ENCODE measurements around the gene GALNT9.

Gene GALNT9

DNA sequence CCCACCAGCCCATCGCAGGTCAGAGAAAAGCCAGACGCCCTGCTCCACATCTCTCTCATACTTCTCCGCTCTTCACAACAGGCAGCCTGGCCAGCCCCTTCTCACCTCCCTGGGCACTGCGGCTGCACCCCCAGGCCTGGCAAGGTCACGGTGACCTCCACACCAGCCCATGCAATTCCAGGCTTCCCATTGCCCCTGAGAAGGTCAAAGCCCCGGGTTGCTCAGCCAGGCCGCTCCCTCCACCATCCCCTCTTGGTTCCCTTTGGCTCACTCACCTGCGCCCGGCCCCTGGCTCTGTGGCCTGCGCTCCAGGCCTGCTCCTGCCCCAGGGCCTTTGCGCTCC is 55.4 kb downstream of the GALNT9 start:
- TF ChIP-seq ESRRG (CRISPR knock-in tag; IDR thresholded peaks at IDR 0.05) (no peak), TCF4 (CRISPR knock-in tag; IDR thresholded peaks at IDR 0.05; ENCODE audit: borderline replicate concordance) (no peak), ZFP30 (CRISPR knock-in tag; IDR thresholded peaks at IDR 0.05) (no peak), BACH2 (CRISPR knock-in tag; IDR thresholded peaks at IDR 0.05; ENCODE audit: borderline replicate concordance) (no peak)
- TF ChIP-seq, protein P1, sequence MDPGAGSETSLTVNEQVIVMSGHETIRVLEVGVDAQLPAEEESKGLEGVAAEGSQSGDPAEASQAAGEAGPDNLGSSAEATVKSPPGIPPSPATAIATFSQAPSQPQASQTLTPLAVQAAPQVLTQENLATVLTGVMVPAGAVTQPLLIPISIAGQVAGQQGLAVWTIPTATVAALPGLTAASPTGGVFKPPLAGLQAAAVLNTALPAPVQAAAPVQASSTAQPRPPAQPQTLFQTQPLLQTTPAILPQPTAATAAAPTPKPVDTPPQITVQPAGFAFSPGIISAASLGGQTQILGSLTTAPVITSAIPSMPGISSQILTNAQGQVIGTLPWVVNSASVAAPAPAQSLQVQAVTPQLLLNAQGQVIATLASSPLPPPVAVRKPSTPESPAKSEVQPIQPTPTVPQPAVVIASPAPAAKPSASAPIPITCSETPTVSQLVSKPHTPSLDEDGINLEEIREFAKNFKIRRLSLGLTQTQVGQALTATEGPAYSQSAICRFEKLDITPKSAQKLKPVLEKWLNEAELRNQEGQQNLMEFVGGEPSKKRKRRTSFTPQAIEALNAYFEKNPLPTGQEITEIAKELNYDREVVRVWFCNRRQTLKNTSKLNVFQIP (CRISPR knock-in tag; IDR thresholded peaks at IDR 0.05; ENCODE audit: borderline replicate concordance, low read depth): no peak
- TF ChIP-seq, protein P2, sequence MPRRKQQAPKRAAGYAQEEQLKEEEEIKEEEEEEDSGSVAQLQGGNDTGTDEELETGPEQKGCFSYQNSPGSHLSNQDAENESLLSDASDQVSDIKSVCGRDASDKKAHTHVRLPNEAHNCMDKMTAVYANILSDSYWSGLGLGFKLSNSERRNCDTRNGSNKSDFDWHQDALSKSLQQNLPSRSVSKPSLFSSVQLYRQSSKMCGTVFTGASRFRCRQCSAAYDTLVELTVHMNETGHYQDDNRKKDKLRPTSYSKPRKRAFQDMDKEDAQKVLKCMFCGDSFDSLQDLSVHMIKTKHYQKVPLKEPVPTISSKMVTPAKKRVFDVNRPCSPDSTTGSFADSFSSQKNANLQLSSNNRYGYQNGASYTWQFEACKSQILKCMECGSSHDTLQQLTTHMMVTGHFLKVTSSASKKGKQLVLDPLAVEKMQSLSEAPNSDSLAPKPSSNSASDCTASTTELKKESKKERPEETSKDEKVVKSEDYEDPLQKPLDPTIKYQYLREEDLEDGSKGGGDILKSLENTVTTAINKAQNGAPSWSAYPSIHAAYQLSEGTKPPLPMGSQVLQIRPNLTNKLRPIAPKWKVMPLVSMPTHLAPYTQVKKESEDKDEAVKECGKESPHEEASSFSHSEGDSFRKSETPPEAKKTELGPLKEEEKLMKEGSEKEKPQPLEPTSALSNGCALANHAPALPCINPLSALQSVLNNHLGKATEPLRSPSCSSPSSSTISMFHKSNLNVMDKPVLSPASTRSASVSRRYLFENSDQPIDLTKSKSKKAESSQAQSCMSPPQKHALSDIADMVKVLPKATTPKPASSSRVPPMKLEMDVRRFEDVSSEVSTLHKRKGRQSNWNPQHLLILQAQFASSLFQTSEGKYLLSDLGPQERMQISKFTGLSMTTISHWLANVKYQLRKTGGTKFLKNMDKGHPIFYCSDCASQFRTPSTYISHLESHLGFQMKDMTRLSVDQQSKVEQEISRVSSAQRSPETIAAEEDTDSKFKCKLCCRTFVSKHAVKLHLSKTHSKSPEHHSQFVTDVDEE (CRISPR knock-in tag; IDR thresholded peaks at IDR 0.05): no peak
- TF ChIP-seq, protein P3, sequence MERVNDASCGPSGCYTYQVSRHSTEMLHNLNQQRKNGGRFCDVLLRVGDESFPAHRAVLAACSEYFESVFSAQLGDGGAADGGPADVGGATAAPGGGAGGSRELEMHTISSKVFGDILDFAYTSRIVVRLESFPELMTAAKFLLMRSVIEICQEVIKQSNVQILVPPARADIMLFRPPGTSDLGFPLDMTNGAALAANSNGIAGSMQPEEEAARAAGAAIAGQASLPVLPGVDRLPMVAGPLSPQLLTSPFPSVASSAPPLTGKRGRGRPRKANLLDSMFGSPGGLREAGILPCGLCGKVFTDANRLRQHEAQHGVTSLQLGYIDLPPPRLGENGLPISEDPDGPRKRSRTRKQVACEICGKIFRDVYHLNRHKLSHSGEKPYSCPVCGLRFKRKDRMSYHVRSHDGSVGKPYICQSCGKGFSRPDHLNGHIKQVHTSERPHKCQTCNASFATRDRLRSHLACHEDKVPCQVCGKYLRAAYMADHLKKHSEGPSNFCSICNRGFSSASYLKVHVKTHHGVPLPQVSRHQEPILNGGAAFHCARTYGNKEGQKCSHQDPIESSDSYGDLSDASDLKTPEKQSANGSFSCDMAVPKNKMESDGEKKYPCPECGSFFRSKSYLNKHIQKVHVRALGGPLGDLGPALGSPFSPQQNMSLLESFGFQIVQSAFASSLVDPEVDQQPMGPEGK (CRISPR knock-in tag; IDR thresholded peaks at IDR 0.05; ENCODE audit: borderline replicate concordance): no peak

DNA sequence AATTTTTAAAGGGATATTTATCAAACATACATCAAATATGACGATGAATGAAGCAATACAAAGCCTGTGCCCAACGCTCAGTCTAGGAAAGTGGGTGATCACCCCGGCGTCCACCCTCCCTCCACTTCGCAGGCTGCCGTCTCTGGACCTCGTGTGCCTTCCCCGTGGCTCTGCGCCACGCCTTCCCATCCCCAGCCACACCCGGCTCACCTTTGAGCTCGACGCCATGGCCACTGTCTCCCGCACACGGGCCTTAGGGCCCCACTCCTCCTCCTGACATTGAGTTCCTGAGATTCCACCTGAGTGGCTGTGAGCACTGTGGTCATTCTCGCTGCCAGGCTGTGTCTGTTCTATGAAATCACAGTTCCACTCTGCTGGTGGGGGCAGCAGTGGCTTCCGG is 56.7 kb downstream of the GALNT9 start:
- TF ChIP-seq, protein P4, sequence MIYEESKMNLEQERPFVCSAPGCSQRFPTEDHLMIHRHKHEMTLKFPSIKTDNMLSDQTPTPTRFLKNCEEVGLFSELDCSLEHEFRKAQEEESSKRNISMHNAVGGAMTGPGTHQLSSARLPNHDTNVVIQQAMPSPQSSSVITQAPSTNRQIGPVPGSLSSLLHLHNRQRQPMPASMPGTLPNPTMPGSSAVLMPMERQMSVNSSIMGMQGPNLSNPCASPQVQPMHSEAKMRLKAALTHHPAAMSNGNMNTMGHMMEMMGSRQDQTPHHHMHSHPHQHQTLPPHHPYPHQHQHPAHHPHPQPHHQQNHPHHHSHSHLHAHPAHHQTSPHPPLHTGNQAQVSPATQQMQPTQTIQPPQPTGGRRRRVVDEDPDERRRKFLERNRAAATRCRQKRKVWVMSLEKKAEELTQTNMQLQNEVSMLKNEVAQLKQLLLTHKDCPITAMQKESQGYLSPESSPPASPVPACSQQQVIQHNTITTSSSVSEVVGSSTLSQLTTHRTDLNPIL (CRISPR knock-in tag; IDR thresholded peaks at IDR 0.05; ENCODE audit: low read depth): no peak
- TF ChIP-seq, protein P1 (CRISPR knock-in tag; IDR thresholded peaks at IDR 0.05; ENCODE audit: borderline replicate concordance, low read depth): no peak
- no peak for TF ChIP-seq CSDC2 (CRISPR knock-in tag; IDR thresholded peaks at IDR 0.05)
- TF ChIP-seq ESRRG (CRISPR knock-in tag; IDR thresholded peaks at IDR 0.05): no peak
- no peak for TF ChIP-seq ZNF565 (CRISPR knock-in tag; conservative IDR thresholded peaks at IDR 0.05; ENCODE audit: low read depth)
- no peak for TF ChIP-seq ZNF8 (CRISPR knock-in tag; IDR thresholded peaks at IDR 0.05)
- TF ChIP-seq ZFP30 (CRISPR knock-in tag; IDR thresholded peaks at IDR 0.05): no peak
- TF ChIP-seq ZC3H10 (CRISPR knock-in tag; IDR thresholded peaks at IDR 0.05): no peak
- TF ChIP-seq RARB (CRISPR knock-in tag; IDR thresholded peaks at IDR 0.05): no peak
- TF ChIP-seq, protein P2 (CRISPR knock-in tag; IDR thresholded peaks at IDR 0.05): no peak
- TF ChIP-seq ZNF70 (CRISPR knock-in tag; IDR thresholded peaks at IDR 0.05): no peak
- no peak for TF ChIP-seq GLIS3 (CRISPR knock-in tag; IDR thresholded peaks at IDR 0.05)
- no peak for TF ChIP-seq PPARA (CRISPR knock-in tag; IDR thresholded peaks at IDR 0.05; ENCODE audit: borderline replicate concordance)
- no peak for TF ChIP-seq OSR1 (CRISPR knock-in tag; IDR thresholded peaks at IDR 0.05)
- no peak for ATAC-seq

More for the DNA sequence above, 55.4 kb downstream of the GALNT9 start:
- ATAC-seq: no peak

DNA sequence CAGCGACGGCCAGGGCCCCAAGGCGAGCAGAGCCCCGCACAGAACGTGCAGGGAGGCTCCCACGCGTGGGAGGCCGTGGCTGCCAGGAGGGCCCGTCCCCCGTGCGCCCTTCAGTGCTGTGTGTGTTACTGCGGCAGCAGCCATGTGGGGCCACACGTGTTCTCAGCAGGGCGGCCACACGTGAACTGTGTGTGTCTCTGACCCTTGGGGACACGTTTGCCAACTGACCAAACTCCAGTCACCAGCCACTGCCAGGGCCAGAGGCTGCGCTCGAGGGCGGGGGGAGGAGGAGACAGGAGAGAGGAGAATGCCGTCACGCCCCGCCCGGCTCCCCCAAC is 57.7 kb downstream of the GALNT9 start:
- ATAC-seq: no peak
- no peak for TF ChIP-seq ZNF70 (CRISPR knock-in tag; IDR thresholded peaks at IDR 0.05)
- TF ChIP-seq, protein P4 (CRISPR knock-in tag; IDR thresholded peaks at IDR 0.05; ENCODE audit: low read depth): no peak
- TF ChIP-seq, protein P2 (CRISPR knock-in tag; IDR thresholded peaks at IDR 0.05): no peak
- TF ChIP-seq, protein P3 (CRISPR knock-in tag; IDR thresholded peaks at IDR 0.05; ENCODE audit: borderline replicate concordance): no peak
- TF ChIP-seq SNAI2 (CRISPR knock-in tag; IDR thresholded peaks at IDR 0.05): no peak
- no peak for TF ChIP-seq ZFP3 (CRISPR knock-in tag; IDR thresholded peaks at IDR 0.05)
